SJSA1 (cell line): Measurements from ENCODE around the gene PIP4P1. TPM values are rescaled to one million over a fixed set of nuclear protein-coding genes. Genes with fewer than 3 reads are reported as not detected.
A peak's percentile ranks its signal among the peaks of the same experiment; 100 is the strongest.
"Not testable (repeated sequence)": the region's sequence is repeated elsewhere in the genome, so short reads cannot be mapped to it uniquely, and the experiment has no call there.

Experiments
- DNase-seq, 2 experiments: peaks; one replicate each; pipeline ENCODE4 v3.0.0-alpha.2; 2015 to 2020; ENCODE audit warnings: low spot score in 2 of 2, low read depth in 1 of 2
- H3K27ac ChIP-seq: fragments of 250-450 bp; sonication (Bioruptor Pico); 2 replicates; pipeline ENCODE4 v1.5.1; 2020; ENCODE audit warnings: mild to moderate bottlenecking, moderate library complexity
- H3K27me3 ChIP-seq: fragments of 250-450 bp; sonication (Bioruptor Pico); replicated peaks from 2 replicates; pipeline ENCODE4 v1.5.1; 2020; ENCODE audit warnings: mild to moderate bottlenecking, moderate library complexity
- H3K36me3 ChIP-seq: fragments of 250-450 bp; sonication (Bioruptor Pico); 2 replicates; pipeline ENCODE4 v1.5.1; 2020; ENCODE audit warnings: mild to moderate bottlenecking
- H3K4me1 ChIP-seq: fragments of 250-450 bp; sonication (Bioruptor Pico); replicated peaks from 2 replicates; pipeline ENCODE4 v1.6.1; 2021; ENCODE audit warnings: mild to moderate bottlenecking
- H3K4me3 ChIP-seq: fragments of 250-450 bp; sonication (Bioruptor Pico); 2 replicates; pipeline ENCODE4 v1.5.1; 2020; ENCODE audit warnings: mild to moderate bottlenecking
- H3K9me3 ChIP-seq: fragments of 250-450 bp; sonication (Bioruptor Pico); replicated peaks from 2 replicates; pipeline ENCODE4 v1.5.1; 2020; ENCODE audit warnings: mild to moderate bottlenecking
- total RNA-seq: library from RNA; depleted of rRNA; stranded (reverse); fragments of >200 nt; shearing (Covaris generic); gene quantifications from 2 replicates; pipeline ENCODE4 v1.2.3, GENCODE V29; 2014

Gene PIP4P1
- total RNA-seq, 1 experiment from 2014 or later = 18.9 TPM

DNA sequence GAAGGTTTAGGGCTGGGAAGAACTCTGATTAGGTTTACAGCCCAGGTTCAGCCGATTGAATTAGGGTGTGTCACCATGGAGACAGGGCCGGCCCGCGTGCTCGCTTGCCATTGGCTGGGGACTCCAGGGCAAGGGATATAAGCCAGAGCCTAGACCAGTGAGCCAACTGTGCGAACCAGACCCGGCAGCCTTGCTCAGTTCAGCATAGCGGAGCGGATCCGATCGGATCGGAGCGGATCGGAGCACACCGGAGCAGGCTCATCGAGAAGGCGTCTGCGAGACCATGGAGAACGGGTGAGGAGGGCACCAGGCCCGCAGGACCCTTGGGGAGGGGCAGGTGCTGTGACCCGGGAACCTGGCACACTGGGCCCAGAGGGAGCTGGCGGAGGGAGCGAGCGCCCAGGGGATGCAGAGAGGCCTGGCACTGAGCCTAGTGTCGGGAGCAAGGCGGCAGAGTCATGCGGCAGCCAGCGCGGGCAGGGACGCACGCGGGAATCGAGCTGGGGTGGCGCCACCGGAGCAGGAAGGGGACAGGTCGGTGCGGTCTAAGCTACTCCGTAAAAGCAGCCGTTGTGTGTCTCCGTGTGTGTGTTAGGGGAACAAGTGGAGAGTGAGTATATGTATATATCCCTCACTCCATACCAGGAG is 8.1 kb upstream of the PIP4P1 start, which contains the start of gene PNP:
TSS of gene PNP (plus strand) at position 165 of the 648 bp plus-strand sequence. CDS start at position 284, 119 bp downstream.
- H3K27ac ChIP-seq = peak within 1 kb of the TSS; percentile 52
- peaks cover 6% of the 10 kb centered on the region; the same call in 1 of the 2 replicates for H3K4me1 ChIP-seq
- H3K4me3 ChIP-seq = peak within 1 kb of the TSS; percentile 70
- no peaks in the 10 kb centered on the region; the same call in 1 of the 2 replicates for H3K9me3 ChIP-seq
- DNase-seq = peak; percentile 74 to 84
- H3K36me3 ChIP-seq = peaks cover 20% of the 10 kb centered on the region
- no peaks in the 10 kb centered on the region for H3K27me3 ChIP-seq

DNA sequence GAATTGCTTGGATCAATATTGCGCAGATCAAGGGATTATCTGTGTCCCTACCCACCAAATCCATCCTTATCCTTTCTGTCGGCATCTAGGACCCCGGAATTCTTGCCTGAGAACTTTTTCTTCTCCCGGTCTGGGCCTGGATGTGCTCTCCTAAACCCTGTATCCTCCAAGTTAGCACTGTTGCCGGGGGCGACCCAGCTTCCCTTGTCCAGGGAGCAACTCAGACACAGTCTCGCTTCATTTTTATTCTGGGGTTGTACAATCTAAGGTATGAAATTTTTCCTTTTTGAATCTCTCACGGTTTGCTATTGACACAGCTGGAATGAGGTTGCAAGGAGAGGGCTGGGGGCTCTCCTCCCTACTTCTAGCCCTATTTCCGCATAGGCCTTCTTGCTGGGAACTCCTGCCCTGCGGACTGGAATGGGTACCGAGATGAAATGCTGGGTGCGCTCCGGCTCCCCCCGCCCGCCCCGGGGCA is 7.6 kb upstream of the PIP4P1 start:
- Histone ChIP-seq H3K4me1 (peaks cover 6% of the 10 kb centered on the region; the same call in 1 of the 2 replicates), H3K36me3 (peaks cover 14% of the 10 kb centered on the region), H3K9me3 (no peaks in the 10 kb centered on the region; the same call in 1 of the 2 replicates), H3K4me3 (peak overlapping the region; percentile 70), H3K27ac (peak overlapping the region; percentile 52; the same call in 1 of the 2 replicates), H3K27me3 (no peaks in the 10 kb centered on the region)
- DNase-seq = no peak

DNA sequence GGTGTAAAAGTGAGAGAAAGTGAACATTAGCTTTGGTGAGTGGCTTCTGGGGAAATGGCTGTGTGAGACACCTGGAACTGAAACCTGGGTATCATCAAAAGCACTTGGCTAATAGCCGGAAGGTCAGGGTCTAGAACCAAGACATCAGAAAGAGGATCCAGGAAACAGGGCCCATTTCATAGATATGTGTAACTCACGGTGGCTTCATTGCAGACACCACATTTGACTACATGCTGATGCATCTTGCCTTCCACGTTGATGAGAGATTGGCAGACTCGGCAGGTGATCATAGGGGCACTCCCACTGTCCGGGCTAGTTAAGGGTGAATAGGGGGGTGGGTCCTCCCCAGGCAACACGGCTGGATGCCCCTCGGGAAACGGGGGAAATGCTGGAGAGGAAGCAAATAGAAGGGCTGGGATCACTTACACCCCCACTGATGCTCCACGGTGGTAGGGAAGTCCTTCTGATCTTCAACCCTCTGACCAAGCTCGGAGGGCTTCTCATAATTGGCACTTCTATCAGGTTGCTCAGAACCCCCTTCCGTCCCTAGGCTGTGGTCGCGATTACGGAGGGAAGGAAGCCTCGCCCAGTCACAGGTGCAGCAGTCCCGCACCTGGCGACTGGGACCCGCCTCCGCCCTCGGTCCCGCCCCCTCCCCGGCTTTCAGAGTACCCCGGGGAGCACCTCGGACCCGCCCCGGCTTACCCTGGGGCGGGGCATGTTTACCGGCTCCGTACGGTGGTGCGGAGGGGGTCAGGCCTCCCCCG is 593 bp downstream of the PIP4P1 start:
- Histone ChIP-seq H3K27me3 (no peaks in the 10 kb centered on the region), H3K4me3 (peak overlapping the region; percentile 66), H3K27ac (peak overlapping the region; percentile 34), H3K36me3 (peaks cover 44% of the 10 kb centered on the region), H3K4me1 (peaks cover 13% of the 10 kb centered on the region), H3K9me3 (no peaks in the 10 kb centered on the region)
- DNase-seq = no peak

DNA sequence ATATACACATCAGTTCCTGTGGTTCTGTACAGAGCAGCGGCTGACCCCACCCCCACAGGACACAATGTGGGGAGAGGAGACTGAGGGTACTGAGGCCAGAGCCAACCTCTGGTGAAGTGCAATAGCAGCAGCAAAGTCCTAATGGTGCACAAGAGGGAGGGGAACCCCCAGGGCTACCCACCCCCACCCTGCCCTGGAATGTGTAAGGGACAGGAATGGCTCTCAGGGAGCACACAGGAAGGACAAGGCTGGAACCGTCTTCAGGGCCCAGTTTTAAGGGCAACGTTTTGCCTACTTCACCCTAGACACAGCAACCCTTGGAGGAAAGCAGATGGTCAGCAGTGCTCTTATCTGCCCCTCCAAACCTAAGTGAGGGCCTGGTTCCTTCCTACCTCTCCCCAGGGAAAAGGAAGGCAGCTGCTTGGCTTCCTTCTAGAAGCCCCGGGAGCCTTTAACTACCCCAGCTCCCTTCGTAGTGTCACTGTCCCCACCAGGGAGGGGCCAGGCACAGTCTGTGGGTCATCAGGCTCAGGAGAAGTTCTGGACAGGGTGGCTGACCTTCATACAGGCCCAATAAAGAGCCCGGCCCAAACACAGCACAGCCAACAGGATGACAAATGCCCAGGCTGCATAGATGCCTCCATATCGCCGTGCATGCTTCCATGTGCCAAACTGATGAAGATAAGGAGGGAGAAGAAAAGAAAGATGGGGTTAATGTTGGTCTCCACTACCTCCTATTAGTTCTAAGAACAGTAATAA is 3.0 kb downstream of the PIP4P1 start:
- DNase-seq = no peak
- no peaks in the 10 kb centered on the region for H3K27me3 ChIP-seq
- H3K4me1 ChIP-seq = peaks cover 13% of the 10 kb centered on the region
- H3K36me3 ChIP-seq = peaks cover 44% of the 10 kb centered on the region
- H3K9me3 ChIP-seq = no peaks in the 10 kb centered on the region
- H3K27ac ChIP-seq = no peak overlapping the region
- H3K4me3 ChIP-seq = no peak overlapping the region

DNA sequence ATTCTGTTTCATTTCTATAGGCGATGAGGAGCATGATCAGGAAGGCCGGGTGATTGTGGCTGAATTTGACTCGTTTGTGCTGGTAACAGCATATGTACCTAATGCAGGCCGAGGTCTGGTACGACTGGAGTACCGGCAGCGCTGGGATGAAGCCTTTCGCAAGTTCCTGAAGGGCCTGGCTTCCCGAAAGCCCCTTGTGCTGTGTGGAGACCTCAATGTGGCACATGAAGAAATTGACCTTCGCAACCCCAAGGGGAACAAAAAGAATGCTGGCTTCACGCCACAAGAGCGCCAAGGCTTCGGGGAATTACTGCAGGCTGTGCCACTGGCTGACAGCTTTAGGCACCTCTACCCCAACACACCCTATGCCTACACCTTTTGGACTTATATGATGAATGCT is 4.3 kb downstream of the PIP4P1 start:
- DNase-seq = no peak
- Histone ChIP-seq H3K36me3 (peaks cover 51% of the 10 kb centered on the region), H3K4me1 (peaks cover 13% of the 10 kb centered on the region), H3K27ac (no peak overlapping the region), H3K9me3 (no peaks in the 10 kb centered on the region), H3K27me3 (no peaks in the 10 kb centered on the region), H3K4me3 (no peak overlapping the region)

DNA sequence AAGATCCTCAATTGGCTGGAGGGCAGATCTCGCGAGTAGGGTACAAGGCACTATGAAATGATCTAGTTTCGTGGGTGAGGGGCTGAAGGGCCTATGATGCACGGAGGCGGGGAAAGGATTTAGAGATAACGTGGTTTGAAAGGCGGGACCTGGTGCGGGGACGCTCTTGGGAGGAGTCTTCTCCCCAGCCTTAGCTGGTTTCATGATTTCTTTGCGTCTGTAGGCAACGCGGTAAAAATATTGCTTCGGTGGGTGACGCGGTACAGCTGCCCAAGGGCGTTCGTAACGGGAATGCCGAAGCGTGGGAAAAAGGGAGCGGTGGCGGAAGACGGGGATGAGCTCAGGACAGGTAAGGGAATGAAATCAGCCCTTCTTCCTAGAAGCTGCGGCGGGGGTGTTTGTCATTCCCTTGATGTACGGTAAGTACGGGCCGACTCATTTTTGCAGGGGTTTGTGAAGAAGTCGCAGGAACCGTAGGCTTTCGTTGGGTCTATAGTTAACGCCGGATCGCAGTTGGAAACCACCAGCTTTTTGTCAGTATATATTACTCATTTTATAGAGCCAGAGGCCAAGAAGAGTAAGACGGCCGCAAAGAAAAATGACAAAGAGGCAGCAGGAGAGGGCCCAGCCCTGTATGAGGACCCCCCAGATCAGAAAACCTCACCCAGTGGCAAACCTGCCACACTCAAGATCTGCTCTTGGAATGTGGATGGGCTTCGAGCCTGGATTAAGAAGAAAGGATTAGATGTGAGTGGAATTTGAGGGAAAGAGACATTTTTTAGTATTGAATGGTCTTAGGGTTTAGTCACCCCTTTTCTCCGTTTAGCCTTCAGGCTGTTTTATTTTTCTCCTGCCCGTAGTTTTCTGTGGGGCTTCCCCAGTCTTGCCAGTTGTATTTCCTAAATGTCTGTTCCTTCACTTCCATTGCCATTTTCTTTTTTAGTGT is 5.6 kb downstream of the PIP4P1 start:
- Histone ChIP-seq H3K36me3 (peaks cover 54% of the 10 kb centered on the region), H3K9me3 (no peaks in the 10 kb centered on the region), H3K27ac (peak overlapping the region; percentile 88), H3K4me3 (peak overlapping the region; percentile 57), H3K27me3 (no peaks in the 10 kb centered on the region), H3K4me1 (peaks cover 12% of the 10 kb centered on the region)
- DNase-seq = peak in 1 of 2 experiments; percentile 71

DNA sequence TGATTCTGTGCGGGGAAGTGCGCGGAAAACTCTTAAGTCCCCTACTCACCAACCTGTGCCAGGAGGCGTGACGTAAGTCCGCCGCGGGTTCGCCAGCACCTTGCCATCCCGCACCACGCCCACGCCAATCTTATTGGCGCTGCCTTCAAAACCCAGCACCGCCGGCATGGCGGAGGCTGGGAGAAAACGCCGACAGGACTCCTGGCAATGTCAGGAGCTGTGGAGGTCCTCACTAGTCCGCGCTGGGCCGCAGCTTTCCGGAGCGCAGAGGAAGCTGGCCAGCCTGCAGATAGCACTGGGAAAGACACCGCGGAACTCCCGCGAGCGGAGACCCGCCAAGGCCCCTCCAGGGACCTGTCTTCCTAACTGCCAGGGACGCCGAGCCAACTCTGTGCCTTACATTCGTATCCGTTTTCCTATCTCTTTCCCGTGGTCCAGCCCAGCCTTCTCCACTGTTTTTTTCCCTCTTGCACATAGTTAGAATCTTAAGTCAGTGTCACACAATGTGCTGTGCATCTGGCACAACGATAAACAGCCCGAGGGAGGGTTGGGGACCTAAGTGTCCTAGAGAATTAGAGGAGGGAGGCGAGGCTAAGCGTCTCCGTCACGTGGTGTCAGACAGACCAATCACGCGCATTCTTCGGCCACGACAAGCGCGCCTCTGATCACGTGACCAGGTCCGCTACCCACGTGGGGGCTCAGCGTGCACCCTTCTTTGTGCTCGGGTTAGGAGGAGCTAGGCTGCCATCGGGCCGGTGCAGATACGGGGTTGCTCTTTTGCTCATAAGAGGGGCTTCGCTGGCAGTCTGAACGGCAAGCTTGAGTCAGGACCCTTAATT is 6.5 kb downstream of the PIP4P1 start, which contains the start of the genes APEX1 and OSGEP:
TSS of gene APEX1 (plus strand) at position 711 of the 839 bp plus-strand sequence. CDS start 420 bp downstream, outside the sequence.
TSS of gene OSGEP (minus strand) at position 297 of the 839 bp plus-strand sequence. CDS start at position 168, 129 bp downstream.
- Histone ChIP-seq H3K36me3 (peaks cover 54% of the 10 kb centered on the region), H3K9me3 (no peaks in the 10 kb centered on the region)
- DNase-seq = peak; percentile 98

DNA sequence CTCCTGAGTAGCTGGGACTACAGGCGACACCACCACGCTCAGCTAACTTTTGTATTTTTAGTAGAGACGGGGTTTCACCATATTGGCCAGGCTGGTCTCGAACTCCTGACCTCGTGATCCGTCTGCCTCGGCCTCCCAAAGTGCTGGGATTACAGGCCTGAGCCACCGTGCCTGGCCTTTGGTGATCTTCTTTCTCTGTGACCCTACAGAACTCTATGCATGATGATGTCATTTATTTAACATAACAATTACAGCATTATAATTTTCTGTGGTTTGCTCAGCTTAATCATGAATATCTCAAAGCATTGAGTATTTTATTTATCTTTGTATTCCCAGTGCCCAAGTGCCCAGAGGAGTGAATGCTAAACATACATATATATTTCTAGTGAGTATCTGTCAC is 8.4 kb downstream of the PIP4P1 start:
- not testable (repeated sequence) for H3K9me3 ChIP-seq, H3K4me1 ChIP-seq, H3K27ac ChIP-seq, DNase-seq, H3K4me3 ChIP-seq, H3K27me3 ChIP-seq
- H3K36me3 ChIP-seq = peaks cover 57% of the 10 kb centered on the region

More for the DNA sequence above, 6.5 kb downstream of the PIP4P1 start, which contains the start of the genes APEX1 and OSGEP:
- peak within 1 kb of the TSS; percentile 57 for H3K4me3 ChIP-seq
- H3K27me3 ChIP-seq = no peaks in the 10 kb centered on the region
- H3K4me1 ChIP-seq = peaks cover 6% of the 10 kb centered on the region
- H3K27ac ChIP-seq = peak within 1 kb of the TSS; percentile 88

DNA sequence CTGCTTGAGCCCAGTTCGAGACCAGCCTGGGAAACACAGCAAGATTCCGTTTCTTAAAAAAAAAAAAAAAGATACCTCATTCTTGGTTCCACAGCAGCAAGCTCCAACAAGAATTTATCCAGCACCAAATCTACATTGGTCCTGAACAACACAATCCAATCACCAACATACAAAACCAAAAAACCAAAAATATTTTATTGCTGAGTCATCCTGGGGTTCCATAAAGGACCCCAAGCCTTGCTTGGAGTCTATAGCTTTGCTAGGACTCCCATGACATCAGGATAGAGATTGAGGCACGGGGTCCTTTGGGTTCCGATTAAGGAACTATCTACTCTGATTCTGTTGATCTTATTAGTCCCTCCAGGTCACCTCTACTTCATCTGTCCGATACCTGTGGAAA is 14.3 kb downstream of the PIP4P1 start:
- Histone ChIP-seq H3K27ac (no peak overlapping the region), H3K36me3 (peaks cover 58% of the 10 kb centered on the region), H3K27me3 (no peaks in the 10 kb centered on the region), H3K4me1 (no peaks in the 10 kb centered on the region), H3K4me3 (no peak overlapping the region), H3K9me3 (no peaks in the 10 kb centered on the region)
- no peak for DNase-seq

DNA sequence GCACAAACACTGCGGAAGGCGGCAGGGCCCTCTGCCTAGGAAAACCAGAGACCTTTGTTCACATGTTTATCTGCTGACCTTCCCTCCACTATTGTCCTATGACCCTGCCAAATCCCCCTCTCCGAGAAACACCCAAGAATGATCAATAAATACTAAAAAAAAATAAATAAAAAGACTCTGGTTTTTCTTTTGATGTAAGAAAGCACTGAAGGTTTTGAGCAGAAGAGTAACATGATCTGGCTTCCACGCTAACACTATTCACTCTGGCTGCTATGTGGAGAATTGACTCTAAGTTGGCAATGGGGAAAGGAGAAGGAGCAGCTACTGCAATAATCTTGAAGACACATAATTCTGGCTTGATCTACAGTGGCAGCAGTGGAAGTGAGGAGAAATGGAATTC is 17.6 kb downstream of the PIP4P1 start:
- H3K36me3 ChIP-seq = peaks cover 34% of the 10 kb centered on the region
- not testable (repeated sequence) for H3K27ac ChIP-seq, H3K4me1 ChIP-seq, H3K27me3 ChIP-seq, DNase-seq, H3K4me3 ChIP-seq, H3K9me3 ChIP-seq

DNA sequence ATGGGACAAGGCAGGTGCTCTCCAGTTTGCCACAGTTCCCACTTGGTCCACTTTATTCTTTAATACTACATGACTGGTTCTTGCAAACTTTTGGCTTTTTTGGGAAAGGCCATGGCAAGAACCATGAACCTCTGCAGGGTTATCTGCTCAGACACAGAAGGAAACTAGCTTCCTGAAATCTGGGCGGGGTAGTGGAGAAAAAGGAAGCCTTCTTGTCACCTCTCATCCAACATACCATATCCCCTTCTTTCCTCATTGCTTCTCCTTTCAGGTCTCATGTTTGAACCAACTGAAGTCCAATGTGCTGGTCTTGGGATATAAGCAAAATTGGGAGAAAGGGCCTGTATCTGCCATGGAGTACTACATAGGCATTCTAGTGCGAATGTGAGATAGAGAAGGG is 19.8 kb downstream of the PIP4P1 start:
- Histone ChIP-seq H3K36me3 (peaks cover 12% of the 10 kb centered on the region), H3K9me3 (no peaks in the 10 kb centered on the region), H3K4me3 (no peak overlapping the region), H3K27ac (no peak overlapping the region), H3K4me1 (no peaks in the 10 kb centered on the region), H3K27me3 (no peaks in the 10 kb centered on the region)
- no peak for DNase-seq

DNA sequence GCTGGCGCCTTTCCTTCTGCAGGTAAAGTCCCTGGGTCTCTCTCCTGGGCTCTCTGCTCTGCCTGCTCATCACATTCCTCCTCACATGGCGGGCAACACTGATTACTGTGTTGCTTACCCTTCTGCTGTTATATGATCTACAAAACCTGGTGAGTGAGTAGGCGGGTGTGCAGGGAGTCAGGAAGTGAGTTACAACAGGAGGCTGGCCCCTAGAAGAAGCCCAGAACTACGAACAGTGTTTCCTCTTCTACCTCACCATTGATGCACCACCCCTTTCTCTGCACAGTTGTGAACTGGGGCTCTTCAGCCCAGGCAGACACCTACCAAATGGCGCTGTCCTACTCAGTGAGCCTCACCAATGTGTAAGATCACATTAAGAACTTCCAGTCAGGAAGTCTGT is 20.4 kb downstream of the PIP4P1 start:
- no peaks in the 10 kb centered on the region for H3K9me3 ChIP-seq
- H3K27ac ChIP-seq = no peak overlapping the region
- H3K4me1 ChIP-seq = no peaks in the 10 kb centered on the region
- H3K36me3 ChIP-seq = peaks cover 6% of the 10 kb centered on the region
- no peak overlapping the region for H3K4me3 ChIP-seq
- no peak for DNase-seq
- no peaks in the 10 kb centered on the region for H3K27me3 ChIP-seq
